HG03354 (cell line): ENCODE measurements around the gene DRD4.
"Not testable (repeated sequence)": the region's sequence is repeated elsewhere in the genome, so short reads cannot be mapped to it uniquely, and the experiment has no call there.

ENCODE experiments used
- ATAC-seq: cut with Tn5 transposase; IDR thresholded peaks from one replicate; pipeline ENCODE4 v1.9.1; 2021; ENCODE audit warnings: mild to moderate bottlenecking; ENCODE audit not compliant: unreplicated experiment, poor library complexity, severe bottlenecking

Gene DRD4

DNA sequence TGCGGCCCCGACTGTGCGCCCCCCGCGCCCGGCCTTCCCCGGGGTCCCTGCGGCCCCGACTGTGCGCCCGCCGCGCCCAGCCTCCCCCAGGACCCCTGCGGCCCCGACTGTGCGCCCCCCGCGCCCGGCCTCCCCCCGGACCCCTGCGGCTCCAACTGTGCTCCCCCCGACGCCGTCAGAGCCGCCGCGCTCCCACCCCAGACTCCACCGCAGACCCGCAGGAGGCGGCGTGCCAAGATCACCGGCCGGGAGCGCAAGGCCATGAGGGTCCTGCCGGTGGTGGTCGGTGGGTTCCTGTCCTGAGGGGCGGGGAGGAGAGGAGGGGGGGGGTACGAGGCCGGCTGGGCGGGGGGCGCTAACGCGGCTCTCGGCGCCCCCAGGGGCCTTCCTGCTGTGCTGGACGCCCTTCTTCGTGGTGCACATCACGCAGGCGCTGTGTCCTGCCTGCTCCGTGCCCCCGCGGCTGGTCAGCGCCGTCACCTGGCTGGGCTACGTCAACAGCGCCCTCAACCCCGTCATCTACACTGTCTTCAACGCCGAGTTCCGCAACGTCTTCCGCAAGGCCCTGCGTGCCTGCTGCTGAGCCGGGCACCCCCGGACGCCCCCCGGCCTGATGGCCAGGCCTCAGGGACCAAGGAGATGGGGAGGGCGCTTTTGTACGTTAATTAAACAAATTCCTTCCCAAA, 3.1 kb downstream of the DRD4 start:
- no peak for ATAC-seq

DNA sequence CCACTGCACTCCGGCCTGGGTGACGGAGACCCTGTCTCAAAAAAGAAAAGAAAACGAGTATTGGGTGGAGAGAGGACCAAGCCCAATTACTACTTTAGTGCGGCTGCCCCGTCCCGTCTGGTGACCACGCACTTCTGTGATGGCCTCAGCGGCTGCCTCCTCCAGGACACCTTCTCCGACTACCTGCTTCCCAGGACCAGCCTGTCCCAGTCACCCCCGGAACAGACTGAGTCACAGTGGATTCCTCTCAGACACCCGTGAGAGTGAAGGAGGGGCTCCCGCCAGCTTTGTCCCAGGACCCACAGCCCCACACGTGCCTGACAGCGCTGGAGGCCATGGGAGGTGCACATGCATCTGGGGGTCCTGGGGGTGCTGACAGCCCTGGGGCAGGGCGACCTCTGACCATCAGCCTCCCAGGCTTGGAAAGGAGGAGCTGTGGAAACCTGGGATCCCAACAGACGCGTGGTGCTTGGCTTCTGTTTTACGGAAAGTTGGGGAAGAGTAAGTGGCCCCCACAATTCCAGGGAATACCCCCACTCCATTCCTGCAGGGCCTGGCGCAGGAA, 4.8 kb downstream of the DRD4 start:
- no peak for ATAC-seq

DNA sequence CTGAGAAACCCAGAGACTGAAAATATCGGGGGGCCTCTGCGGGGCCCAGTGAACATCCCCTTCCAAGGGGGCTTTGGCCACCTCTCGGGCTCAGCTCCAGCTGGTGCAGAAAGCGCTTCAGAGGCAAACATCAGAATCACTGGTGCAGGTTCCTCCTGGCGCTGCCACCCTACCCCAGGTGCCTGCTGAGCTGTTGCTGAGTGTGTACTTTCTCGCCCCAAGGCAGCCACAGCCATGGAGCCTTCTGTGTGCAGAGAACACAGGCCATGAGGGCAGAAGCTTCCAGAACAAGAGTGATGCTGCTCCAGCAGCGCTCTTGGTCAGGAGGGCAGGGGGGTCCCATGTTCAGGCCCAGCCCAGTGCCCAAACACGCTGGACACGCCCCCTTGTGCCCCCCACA, 6.3 kb downstream of the DRD4 start:
- no peak for ATAC-seq

DNA sequence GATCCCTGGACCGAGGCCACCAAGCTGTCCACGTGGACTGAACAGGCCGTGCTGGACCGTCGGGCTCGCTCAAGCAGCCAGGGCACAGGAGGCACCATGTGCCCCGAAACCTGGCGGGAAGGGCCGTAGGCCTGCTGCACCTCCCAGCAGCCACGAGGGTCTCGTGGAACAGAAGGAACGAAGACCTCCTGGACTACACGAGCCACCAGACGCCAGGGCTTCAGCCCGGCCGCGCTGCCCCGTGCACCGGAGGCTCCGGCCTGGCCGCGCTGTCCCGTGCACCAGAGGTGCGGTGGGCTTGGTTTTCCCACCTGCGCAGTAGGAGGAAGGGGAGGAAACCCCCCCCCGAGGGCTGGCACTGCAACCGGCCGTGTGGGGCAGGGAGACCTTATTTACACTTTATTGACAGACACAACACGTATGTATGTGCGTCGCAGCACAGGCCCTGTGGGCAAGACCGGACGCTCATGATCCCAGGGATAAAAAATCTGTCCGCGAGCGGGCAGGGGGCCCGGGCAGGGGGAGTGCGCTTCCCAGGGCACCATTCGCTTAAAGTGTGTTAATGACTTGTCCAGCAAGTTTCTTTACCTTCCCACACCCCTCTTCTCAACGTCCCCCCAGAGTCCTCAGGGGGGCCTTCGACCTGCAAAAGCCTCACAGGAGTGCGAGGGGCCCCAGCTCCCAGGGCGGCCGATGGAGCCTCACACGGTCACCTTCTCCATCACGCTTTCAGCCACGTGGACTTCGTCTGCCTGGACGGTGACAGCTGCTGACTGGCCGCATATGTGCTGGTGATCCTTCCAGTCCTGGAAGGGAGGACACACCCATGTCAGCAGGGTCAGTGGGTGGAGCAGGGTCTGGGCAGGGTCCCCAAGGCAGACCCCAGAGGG, 7.0 kb downstream of the DRD4 start:
- no peak for ATAC-seq

DNA sequence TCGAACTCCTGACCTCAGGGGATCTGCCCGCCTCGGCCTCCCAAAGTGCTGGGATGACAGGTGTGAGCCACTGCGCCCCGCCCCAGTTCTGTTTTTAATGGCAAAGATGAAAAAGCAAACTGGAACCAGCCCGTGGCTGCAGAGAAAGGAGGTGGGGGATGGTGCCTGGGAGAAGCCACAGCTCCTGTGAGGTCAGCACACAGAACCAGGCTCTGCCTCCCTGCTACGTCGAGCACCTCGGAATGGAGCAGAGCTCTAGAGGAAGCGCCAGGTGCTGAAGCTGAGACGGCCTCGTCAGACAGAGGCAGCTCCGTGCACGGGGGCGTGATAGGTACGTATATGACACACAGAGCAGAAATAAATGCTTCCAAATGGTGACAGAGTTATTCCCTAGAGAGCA, 8.5 kb downstream of the DRD4 start:
- no peak for ATAC-seq

DNA sequence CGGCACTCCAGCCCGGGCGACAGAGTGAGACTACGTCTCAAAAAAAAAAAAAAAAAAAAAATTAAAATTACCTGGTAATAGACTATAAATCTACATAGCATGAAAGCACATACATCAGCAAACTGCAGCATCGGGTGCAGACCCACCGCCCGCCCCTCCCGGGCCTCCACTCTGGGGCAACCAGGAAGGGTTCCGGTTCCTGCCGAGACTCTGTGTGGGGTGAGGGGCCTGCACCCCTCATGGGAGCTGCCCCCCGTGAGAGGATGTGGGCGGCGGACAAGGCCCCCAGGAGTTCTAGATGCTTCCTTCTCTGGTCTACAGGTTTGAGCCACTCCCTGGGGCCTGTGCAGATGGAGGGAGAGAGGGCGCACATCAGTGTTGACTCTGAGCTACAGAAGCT, 9.1 kb downstream of the DRD4 start:
- no peak for ATAC-seq

DNA sequence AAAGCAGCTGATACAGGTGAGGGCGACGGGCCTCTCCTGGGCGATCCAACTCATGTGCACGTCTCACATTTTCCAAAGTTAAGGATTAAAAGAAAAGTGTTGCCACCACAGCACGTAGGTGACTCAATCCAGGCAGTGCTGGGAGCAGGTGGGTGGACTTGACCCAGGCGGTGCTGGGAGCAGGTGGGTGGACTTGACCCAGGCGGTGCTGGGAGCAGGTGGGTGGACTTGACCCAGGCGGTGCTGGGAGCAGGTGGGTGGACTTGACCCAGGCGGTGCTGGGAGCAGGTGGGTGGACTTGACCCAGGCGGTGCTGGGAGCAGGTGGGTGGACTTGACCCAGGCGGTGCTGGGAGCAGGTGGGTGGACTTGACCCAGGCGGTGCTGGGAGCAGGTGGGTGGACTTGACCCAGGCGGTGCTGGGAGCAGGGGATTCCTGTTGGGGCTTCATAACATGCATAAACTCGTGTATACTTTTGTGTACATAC, 10.6 kb downstream of the DRD4 start:
- not testable (repeated sequence) for ATAC-seq

DNA sequence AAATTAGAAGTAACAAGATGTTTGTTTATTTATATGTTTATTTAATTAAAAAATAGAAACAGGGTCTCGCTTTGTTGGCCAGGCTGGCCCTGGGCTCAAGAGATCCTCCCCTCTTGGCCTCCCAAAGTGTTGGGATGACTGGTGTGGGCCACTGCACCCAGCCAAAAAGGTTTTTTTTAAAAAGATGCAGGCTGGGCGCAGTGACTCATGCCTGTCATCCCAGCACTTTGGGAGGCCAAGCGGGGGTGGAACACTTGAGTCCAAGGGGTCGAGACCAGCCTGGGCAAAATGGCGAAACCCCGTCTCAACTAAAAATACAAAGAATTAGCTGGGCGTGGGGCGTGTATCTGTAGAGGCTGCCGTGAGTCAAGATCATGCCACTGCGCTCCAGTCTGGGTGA, 13.4 kb downstream of the DRD4 start:
- ATAC-seq, result no peak

DNA sequence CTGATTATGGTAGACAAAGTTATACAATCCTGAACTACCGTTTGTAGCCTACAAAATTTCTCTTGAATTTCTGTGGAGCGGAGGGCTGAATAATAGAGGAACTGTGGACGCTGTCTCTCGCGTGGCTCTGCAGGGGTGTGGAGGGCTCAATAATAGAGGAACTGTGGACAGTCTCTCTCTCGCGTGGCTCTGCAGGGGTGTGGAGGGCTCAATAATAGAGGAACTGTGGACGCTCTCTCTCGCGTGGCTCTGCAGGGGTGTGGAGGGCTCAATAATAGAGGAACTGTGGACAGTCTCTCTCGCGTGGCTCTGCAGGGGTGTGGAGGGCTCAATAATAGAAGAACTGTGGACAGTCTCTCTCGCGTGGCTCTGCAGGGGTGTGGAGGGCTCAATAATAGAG, 16.1 kb downstream of the DRD4 start:
- ATAC-seq, result not testable (repeated sequence)

DNA sequence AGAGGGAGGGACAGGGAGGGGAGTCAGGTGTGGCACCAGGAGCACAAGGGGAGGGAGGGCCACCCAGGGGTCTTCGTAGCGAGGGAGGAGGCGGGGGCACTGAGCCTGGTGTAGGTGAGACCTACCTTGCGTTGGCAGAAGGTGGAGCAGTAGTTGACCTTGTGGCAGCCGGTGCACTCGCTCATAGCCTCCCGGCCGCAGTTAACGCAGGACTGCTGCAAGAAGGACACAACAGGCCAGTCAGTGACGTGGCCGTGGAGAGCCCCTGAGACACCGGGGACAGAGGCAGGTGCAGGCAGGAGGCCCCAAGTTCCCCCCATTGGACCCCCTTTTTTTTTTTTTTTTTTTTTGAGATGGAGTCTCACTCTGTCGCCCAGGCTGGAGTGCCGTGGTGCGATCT, 16.8 kb downstream of the DRD4 start:
- ATAC-seq, result no peak

DNA sequence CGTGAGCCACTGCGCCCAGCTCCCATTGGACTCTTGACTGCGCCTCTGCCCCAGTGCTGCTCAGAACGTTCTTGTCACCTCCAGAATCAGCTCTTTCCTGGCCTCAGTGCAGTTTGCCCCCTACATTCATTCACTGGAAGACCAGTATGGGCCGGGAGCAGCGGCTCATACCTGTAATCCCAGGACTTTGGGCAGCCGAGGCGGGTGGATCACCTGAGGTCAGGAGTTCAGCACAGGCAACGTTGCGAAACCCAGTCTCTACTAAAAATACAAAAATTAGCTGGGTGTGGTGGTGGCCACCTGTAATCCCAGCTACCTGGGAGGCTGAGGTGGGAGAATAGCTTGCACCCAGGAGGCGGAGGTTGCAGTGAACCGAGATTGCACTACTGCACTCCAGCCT, 17.4 kb downstream of the DRD4 start:
- not testable (repeated sequence) for ATAC-seq

DNA sequence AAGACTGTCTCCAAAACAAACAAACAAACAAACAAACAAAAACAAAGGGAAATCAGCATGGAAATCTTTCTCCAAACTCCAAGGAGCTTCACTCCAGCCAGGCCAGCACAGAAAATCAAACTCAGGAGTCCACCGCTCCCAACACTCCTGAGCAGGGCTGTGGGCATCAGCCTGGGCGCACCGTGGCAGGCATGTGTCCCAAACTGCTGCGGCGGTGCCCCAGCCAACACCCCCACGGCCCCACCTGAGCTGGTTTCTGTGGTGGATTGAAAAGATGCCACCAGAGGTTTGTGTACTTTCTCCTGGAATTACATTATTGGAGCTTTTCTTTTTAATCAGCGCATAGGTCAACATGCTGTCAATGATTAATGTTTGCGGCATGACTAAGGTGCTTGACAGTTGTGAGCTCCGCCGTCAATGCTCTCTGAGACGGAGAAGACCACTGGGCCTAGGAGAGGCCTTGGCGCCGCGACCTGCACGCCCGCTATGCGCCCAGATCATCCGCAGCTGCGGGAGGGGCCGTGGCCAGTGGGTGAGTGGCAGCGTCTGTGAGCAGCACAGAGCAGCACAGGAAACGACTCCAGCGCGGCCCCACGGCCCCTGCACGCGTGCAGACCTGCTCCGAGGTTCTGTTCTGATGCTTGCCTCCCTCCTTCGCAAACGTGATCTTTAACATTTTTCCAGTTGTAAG, 18.1 kb downstream of the DRD4 start:
- ATAC-seq, result no peak

DNA sequence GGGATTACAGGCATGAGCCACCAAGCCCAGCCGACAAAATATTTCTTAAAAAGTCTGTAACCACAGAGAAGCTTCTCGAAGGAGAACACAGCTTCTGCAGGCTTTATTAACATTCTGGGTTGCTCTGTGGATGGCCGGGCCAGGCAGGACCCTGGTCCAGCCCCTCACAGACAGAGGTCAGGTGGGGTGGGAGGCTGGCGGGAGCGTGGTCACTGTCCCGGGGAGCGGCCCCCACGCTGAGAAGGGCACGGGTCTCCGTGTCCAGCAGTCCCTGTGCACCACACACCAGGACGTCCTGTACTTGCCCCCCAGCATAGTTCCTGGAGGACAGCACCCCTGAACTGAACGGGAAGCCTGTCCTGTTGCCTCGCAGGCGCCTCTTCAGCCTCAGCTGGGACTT, 19.4 kb downstream of the DRD4 start:
- no peak for ATAC-seq

DNA sequence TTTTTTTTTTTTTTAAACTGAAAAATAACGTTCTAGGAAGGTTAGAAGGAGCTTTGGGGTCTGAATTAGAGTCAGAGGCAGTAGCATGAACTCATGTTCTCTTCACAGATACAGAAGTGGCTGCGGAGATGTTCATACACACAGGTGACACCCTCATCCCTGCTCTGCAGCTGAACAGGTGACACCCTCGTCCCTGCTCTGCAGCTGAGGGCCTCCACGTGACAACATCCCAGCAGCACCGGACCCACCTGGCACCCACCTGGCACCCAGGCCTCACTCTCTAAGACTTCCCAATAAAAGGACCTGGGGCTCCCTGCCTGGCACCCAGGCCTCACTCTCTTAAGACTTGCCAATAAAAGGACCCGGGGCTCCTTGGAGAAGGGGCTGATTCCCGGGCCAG, 19.8 kb downstream of the DRD4 start:
- no peak for ATAC-seq

DNA sequence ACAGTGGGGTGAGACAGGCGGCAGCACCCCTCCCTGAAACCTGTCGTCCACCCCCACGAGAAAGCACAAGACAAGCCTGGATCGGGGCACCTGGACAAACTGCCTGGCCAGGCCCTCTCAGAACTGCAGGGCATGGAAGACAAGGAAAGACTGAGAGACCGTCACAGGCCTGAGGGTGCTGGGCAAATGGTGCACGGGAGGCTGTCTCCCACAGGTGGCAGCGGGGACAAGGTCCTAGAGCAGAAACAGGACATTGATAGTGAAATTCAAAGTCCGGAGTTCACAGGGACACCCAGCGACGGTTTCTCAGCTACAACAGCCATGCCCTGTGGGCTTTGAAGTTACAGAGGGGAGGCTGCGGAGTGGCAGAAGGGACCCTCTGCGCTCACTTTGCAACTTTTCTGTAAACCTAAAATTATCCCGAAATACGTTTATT, 20.6 kb downstream of the DRD4 start:
- no peak for ATAC-seq

DNA sequence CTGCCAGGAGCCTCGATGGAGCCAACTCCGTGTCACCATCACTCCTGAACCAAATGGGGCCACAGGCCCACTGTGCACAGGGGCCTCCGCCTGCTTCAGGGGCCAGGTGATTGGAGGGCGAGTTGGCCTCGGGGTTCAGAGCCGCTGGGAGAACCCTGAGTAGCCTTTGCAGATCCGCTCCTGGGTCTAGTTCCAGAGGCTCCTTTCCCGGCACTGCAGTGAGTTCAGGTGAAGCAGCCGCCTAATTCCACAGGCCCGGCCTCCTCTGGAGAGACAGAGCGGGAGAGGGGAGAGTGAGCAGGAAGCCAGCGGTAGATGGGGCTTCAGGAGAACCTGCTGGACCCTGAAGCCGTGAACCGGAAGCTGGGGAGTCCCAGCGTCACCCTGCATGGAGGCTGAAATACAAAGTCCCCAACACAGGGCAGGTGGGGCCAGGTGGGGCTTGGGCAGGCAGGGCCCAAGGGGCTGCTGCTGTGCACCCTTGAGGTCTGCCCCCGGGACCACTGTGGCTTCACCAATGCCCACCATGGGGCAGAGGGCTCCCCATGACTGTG, 22.5 kb downstream of the DRD4 start:
- no peak for ATAC-seq

DNA sequence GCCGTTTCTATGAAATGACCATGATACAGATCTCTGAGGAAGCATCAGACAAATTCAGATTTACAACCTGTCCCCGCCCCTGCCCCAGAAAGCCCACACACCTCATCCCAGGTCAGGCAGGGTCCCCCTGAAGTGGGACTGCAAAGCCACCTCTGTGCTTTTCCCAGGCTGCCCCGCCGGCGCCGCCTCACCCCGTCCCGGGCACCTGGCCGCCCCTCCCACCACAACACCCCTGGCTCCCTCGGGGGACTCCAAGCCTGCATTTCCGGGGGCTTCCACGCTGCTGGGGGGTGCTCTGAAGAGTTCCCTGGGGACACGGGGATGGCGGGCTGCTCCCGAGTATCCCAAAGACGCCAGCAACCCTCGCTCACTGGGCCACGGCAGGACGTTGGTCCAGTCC, 23.2 kb downstream of the DRD4 start:
- no peak for ATAC-seq

DNA sequence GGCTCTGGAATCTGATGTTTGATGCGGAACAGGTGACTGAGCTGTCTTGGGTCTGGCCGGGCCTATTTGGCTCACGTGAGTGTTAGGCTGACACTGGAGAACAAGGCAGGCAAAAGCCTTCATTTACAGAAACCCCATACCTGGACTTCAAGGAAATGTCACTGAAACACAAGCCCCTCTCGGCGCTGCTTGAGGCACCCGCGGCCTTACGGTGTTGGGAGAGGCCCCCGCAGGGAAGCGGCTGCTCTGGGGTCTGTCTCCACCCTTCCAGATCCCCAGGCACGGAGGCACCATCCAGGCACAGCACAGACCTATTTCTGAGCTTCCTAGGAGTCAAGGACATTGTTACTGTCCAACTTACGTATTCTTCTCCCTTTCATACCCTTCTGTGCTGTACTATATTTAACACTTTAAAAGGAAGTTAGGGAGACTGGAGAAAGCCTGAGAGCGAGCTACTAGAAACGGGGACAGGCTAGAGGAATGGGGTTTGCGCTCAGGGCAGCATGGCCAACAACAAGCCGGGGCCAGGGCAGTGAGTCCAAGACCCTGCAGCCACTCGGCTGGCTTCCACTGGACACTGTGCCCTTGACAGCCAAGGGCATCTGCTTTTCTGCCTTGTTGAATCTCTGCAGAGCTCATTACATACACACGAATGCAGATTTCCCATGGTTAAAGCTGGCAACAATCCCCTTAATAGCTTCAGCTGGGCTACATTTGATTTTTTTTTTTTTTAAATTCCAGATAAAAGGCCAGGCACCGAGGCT, 23.8 kb downstream of the DRD4 start:
- ATAC-seq, result no peak

DNA sequence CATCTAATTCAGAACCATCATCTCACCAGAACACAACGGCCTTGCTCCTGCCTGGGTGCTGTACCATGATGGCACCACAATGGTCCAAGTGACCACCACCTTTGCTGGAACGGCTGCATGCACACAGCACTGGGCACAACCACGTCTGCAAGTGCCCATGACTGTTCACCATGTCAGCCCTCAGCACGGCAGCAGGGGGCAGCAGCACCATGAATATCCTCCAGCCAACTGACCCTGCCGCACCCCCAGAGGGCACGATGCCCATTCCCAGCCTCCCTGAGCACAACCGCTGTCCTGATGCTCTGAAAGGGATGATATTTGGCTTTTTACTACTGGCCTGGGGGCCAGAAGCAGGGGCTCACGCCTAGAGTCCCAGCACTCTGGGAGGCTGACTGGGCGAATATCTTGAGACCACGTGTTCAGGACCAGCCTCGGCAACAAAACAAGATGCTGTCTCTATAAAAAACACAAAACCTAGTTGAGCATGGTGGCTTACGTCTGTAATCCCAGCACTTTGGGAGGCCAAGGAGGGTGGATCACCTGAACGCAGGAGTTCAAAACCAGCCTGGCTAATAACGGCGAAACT, 25.7 kb downstream of the DRD4 start:
- ATAC-seq, result no peak
